ENCODE data around the gene ZSCAN2.

Gene ZSCAN2

DNA sequence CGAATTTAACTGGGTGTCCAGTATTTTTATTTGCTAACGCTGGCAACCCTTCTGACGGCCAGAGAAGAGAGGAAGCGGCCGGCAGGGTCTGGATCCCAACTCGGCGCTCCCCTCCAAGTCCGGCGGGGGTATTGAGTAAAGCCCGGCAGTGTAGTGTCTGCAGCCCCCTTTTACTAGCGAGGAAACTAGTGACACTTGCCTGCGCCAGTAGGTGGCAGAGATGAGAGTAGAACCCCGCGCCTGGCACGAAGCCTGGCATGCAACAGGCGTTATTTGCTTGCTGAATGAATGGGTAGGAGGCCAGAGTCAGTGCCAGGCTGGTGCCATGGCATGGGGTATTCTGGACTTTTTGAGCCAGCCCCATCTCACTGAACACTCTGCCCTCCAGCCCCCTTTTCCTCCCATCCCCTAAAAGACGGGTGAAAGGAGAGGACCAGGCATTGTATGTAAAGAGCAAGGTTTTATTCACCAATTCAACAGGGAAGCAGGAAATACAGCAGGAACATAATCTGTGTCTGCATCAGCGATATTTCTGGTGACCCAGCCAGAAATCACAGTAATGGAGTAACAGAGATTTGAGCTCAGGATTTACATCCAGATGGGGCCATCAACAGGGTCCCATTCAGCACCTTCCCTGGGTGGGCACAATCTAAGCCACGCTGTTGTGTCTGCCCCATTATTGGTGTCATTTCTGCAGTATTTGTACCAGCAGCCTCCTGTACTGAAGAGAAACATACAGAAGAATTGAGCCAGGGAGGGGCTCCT, 54.1 kb downstream of the ZSCAN2 start:
- TF ChIP-seq, protein P1, sequence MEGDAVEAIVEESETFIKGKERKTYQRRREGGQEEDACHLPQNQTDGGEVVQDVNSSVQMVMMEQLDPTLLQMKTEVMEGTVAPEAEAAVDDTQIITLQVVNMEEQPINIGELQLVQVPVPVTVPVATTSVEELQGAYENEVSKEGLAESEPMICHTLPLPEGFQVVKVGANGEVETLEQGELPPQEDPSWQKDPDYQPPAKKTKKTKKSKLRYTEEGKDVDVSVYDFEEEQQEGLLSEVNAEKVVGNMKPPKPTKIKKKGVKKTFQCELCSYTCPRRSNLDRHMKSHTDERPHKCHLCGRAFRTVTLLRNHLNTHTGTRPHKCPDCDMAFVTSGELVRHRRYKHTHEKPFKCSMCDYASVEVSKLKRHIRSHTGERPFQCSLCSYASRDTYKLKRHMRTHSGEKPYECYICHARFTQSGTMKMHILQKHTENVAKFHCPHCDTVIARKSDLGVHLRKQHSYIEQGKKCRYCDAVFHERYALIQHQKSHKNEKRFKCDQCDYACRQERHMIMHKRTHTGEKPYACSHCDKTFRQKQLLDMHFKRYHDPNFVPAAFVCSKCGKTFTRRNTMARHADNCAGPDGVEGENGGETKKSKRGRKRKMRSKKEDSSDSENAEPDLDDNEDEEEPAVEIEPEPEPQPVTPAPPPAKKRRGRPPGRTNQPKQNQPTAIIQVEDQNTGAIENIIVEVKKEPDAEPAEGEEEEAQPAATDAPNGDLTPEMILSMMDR (conservative IDR thresholded peaks at IDR 0.05; ENCODE audit: low read depth, low read length): peak; percentile 84
- H3K4me3 ChIP-seq (ENCODE audit: low read depth, low read length): peak overlapping the region; percentile 99
- DNase-seq (ENCODE audit: low read depth): peak; percentile 88

- TF ChIP-seq, protein P1 (conservative IDR thresholded peaks at IDR 0.05; ENCODE audit: low read depth, low read length): no peak
- no peak overlapping the region for H3K4me3 ChIP-seq (ENCODE audit: low read depth, low read length)
- no peak for DNase-seq (ENCODE audit: low read depth)
Observed at GRCh38 chr15:84656972-84657371, 56.2 kb downstream of the ZSCAN2 start.

- H3K4me3 ChIP-seq (ENCODE audit: low read depth, low read length): peak overlapping the region; percentile 61
- TF ChIP-seq, protein P1 (conservative IDR thresholded peaks at IDR 0.05; ENCODE audit: low read depth, low read length): no peak
- no peak for DNase-seq (ENCODE audit: low read depth)
Observed at GRCh38 chr15:84657748-84658079, 56.9 kb downstream of the ZSCAN2 start.

DNA sequence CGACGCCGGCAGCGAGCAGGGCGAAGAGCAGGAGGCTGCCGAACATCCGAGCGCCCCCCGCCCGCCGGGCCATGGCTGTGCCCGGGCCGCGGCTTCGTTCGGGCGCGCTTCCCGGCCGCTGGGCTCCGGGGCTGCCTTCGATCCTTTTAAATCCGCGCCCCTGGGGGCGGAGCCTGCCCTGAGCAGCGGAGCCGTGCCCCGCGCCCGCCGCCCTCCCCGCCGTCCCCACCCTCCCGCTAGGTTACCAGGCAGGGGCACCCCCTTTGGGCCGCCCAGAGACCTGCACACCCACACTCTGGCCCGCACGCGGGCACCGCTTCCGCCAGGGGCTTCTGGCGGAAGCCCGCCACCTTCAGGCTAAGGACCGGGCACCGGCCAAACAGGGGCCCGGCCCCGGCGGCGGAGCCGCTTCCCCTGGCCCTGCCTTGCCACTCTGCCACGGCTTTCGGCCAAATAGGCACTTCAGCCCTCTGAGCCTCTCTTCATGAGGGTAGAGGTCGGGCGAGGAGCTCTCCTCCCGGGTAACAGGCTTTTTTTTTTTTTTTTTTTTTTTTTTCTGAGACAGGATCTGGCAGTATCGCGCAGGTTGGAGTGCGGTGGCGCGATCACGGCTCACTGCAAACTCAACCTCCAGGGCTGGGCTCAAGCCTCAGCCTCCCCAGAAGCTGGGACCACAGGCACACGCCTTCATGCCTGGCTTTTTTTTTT, 57.4 kb downstream of the ZSCAN2 start, which contains the start of gene NMB:
Gene NMB (minus strand): TSS at position 120 of the 708 bp plus-strand sequence. CDS start 47 bp downstream, at position 73.
- peak within 1 kb of the TSS; percentile 61 for H3K4me3 ChIP-seq (ENCODE audit: low read depth, low read length)
- TF ChIP-seq, protein P1 (conservative IDR thresholded peaks at IDR 0.05; ENCODE audit: low read depth, low read length): peak; percentile 66
- DNase-seq (ENCODE audit: low read depth): peak; percentile 62

GRCh38 chr15:84658788-84659411, 58.1 kb downstream of the ZSCAN2 start:
- H3K4me3 ChIP-seq (ENCODE audit: low read depth, low read length): peak overlapping the region; percentile 61
- no peak for DNase-seq (ENCODE audit: low read depth)
- TF ChIP-seq, protein P1 (conservative IDR thresholded peaks at IDR 0.05; ENCODE audit: low read depth, low read length): no peak

DNA sequence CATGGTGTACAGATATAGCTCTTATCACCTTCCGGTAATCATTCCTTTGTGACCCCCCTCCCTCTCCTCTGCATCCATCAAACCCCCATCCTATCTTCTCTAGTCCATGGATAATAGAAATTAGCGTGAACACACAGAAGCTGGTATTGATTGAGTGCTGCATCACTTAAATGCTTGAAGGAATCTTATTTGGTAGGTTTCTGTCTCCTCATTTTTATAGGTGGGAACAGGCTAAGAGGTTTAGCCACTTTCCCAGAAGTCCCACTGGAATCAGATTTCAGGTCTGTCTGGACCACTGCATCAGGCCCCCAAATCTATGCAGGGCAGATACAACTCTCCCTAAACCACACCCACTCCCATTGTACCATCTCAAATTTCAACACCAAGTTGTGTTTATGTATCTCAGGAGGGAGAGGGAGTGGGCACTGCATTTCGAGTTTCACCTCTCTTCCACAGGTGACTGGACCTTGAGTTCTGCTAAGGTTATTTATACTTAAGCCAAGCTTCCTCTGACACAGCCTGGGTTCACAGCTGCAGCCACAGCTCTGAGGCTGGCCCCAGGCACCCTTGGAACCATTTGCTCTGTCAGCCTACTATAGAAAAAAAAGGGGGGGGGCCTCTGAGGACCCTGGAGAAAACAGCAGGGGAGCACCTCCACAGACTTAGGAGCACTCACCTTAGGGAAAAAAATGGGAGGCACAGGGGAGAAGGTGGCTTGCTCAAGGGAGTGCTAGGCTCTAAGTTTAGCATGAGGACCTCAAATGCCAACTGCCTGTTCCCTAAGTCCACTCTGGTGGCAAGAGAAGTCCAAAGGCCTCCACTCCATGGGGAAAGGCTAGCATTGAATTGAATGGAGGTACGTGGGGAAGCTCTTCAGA, 59.3 kb downstream of the ZSCAN2 start:
- no peak for DNase-seq (ENCODE audit: low read depth)
- H3K4me3 ChIP-seq (ENCODE audit: low read depth, low read length): no peak overlapping the region
- TF ChIP-seq, protein P1 (conservative IDR thresholded peaks at IDR 0.05; ENCODE audit: low read depth, low read length): no peak

All from choroid plexus epithelial cell (primary cell).